ENCODE measurements around the gene DDN.

Gene DDN

GRCh38 chr12:49014547-49014946 lies 15.4 kb upstream of the DDN start:
- DNase-seq = no peak
- no peaks in the 10 kb centered on the region; the same call in none of the 2 replicates for H3K36me3 ChIP-seq
- no peak overlapping the region for H3K27ac ChIP-seq
- no peak; the same call in 1 of the 2 replicates for TF ChIP-seq CTCF (IDR thresholded peaks at IDR 0.05; ENCODE audit: low read depth, low read length)
- H3K27me3 ChIP-seq (ENCODE audit: insufficient read depth, low read depth, severe bottlenecking) = no peaks in the 10 kb centered on the region
- no peak overlapping the region for H3K4me3 ChIP-seq (ENCODE audit: low read depth, low read length)
- no peaks in the 10 kb centered on the region for H3K9me3 ChIP-seq (ENCODE audit: severe bottlenecking)

DNA sequence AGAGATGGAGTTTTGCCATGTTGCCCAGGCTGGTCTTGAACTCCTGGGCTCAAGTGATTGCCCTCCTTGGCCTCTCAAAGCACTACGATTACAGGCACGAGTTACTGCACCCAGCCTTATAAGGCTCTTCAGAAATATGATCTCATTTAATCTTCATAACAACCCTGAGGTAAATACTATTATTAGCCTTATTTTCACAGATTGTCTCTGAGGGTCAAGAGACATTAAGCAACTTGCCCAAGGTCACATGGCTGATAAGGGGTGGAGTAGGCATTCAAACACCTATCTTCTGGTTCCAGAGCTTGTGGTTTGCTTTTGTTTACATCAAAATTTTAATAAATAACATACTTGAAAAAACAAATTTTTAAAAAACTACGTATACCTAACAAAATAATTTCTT lies 14.3 kb upstream of the DDN start:
- H3K36me3 ChIP-seq = no peaks in the 10 kb centered on the region; the same call in none of the 2 replicates
- no peak overlapping the region for H3K4me3 ChIP-seq (ENCODE audit: low read depth, low read length)
- H3K9me3 ChIP-seq (ENCODE audit: severe bottlenecking) = no peaks in the 10 kb centered on the region
- no peak for DNase-seq
- no peak overlapping the region for H3K27ac ChIP-seq
- no peak for TF ChIP-seq CTCF (IDR thresholded peaks at IDR 0.05; ENCODE audit: low read depth, low read length)
- H3K27me3 ChIP-seq (ENCODE audit: insufficient read depth, low read depth, severe bottlenecking) = no peaks in the 10 kb centered on the region

- no peak overlapping the region for H3K27ac ChIP-seq
- H3K4me3 ChIP-seq (ENCODE audit: low read depth, low read length) = no peak overlapping the region
- no peaks in the 10 kb centered on the region; the same call in 1 of the 2 replicates for H3K36me3 ChIP-seq
- H3K9me3 ChIP-seq (ENCODE audit: severe bottlenecking) = no peaks in the 10 kb centered on the region
- DNase-seq = no peak
- H3K27me3 ChIP-seq (ENCODE audit: insufficient read depth, low read depth, severe bottlenecking) = no peaks in the 10 kb centered on the region
- TF ChIP-seq CTCF (IDR thresholded peaks at IDR 0.05; ENCODE audit: low read depth, low read length) = no peak
These were observed 13.6 kb upstream of the DDN start for GRCh38 chr12:49012739-49013138.

- no peak for TF ChIP-seq CTCF (IDR thresholded peaks at IDR 0.05; ENCODE audit: low read depth, low read length)
- no peak overlapping the region for H3K27ac ChIP-seq
- DNase-seq = no peak
- H3K27me3 ChIP-seq (ENCODE audit: insufficient read depth, low read depth, severe bottlenecking) = no peaks in the 10 kb centered on the region
- H3K9me3 ChIP-seq (ENCODE audit: severe bottlenecking) = no peaks in the 10 kb centered on the region
- H3K36me3 ChIP-seq = no peaks in the 10 kb centered on the region; the same call in 1 of the 2 replicates
- no peak overlapping the region for H3K4me3 ChIP-seq (ENCODE audit: low read depth, low read length)
These were observed 11.0 kb upstream of the DDN start for GRCh38 chr12:49010092-49010668.

GRCh38 chr12:49008943-49009342 lies 9.8 kb upstream of the DDN start:
- no peak for TF ChIP-seq CTCF (IDR thresholded peaks at IDR 0.05; ENCODE audit: low read depth, low read length)
- Histone ChIP-seq H3K36me3 (no peaks in the 10 kb centered on the region; the same call in 1 of the 2 replicates), H3K4me3 (ENCODE audit: low read depth, low read length) (no peak overlapping the region), H3K9me3 (ENCODE audit: severe bottlenecking) (no peaks in the 10 kb centered on the region), H3K27ac (no peak overlapping the region), H3K27me3 (ENCODE audit: insufficient read depth, low read depth, severe bottlenecking) (no peaks in the 10 kb centered on the region)
- DNase-seq = no peak

- no peak overlapping the region for H3K4me3 ChIP-seq (ENCODE audit: low read depth, low read length)
- H3K27ac ChIP-seq = no peak overlapping the region
- H3K27me3 ChIP-seq (ENCODE audit: insufficient read depth, low read depth, severe bottlenecking) = peaks cover 8% of the 10 kb centered on the region
- no peaks in the 10 kb centered on the region for H3K9me3 ChIP-seq (ENCODE audit: severe bottlenecking)
- no peak for DNase-seq
- no peaks in the 10 kb centered on the region for H3K36me3 ChIP-seq
- no peak for TF ChIP-seq CTCF (IDR thresholded peaks at IDR 0.05; ENCODE audit: low read depth, low read length)
These were observed 1.2 kb upstream of the DDN start for GRCh38 chr12:49000346-49000745.
